Heart right ventricle (tissue), 16 donors: ENCODE data around the gene AMIGO3. TPM values are rescaled to one million over a fixed set of nuclear protein-coding genes. Genes with fewer than 3 reads are reported as not detected.

Source experiments
- ATAC-seq, 8 donors: fragments of 200-7000 bp; cut with Tn5 transposase; one replicate each; pipeline ENCODE4 v1.9.1; 2020; ENCODE audit warnings: mild to moderate bottlenecking in 8 of 8, moderate library complexity in 8 of 8, moderate number of reproducible peaks in 1 of 8
- DNase-seq, 2 donors: peaks; one replicate each; pipeline ENCODE4 v3.0.0-alpha.2; 2020
- H3K27ac ChIP-seq, 10 donors: fragments of 200-600 bp; sonication (generic) in 2 of 10; one replicate each; pipeline versions ENCODE4 v1.5.0 to v1.8.0; 2020 to 2022; ENCODE audit warnings: mild to moderate bottlenecking in 3 of 10
- H3K27me3 ChIP-seq, 7 donors: fragments of 200-600 bp; one replicate each; pipeline ENCODE4 v1.8.0; 2021 to 2022; ENCODE audit warnings: mild to moderate bottlenecking in 2 of 7
- H3K36me3 ChIP-seq, 9 donors: fragments of 200-600 bp; sonication (generic) in 1 of 9; one replicate each; pipeline versions ENCODE4 v1.5.0 to v1.8.0; 2020 to 2022; ENCODE audit warnings: mild to moderate bottlenecking in 2 of 9
- H3K4me1 ChIP-seq, 9 donors: fragments of 200-600 bp; sonication (generic) in 1 of 9; one replicate each; pipeline versions ENCODE4 v1.5.0 to v1.8.0; 2020 to 2022; ENCODE audit warnings: mild to moderate bottlenecking in 4 of 9
- H3K4me3 ChIP-seq, 10 donors: fragments of 200-600 bp; sonication (generic) in 2 of 10; one replicate each; pipeline versions ENCODE4 v1.5.0 to v1.8.0; 2020 to 2022; ENCODE audit warnings: mild to moderate bottlenecking in 7 of 10, moderate library complexity in 2 of 10
- H3K9me3 ChIP-seq, 11 donors: fragments of 200-600 bp in 10 of 11; sonication (generic) in 2 of 11; one replicate each; pipeline versions ENCODE4 v1.5.0 to v1.8.0; 2013 to 2022; ENCODE audit warnings: mild to moderate bottlenecking in 2 of 11, control low read depth in 1 of 11, moderate library complexity in 1 of 11
- CTCF ChIP-seq, 9 donors: fragments of 200-600 bp; sonication (generic) in 2 of 9; IDR thresholded peaks; one replicate each; pipeline versions ENCODE4 v1.5.0 to v1.8.0; 2021 to 2022; ENCODE audit warnings: antibody characterized with exemption in 9 of 9, mild to moderate bottlenecking in 5 of 9, moderate library complexity in 1 of 9
- WGBS, 2 donors: extraction: QIAGEN DNeasy Blood & Tissue Kit; methylation state at CpG; one replicate each; pipeline ENCODE4 v1.1.7; 2013; ENCODE audit warnings: inconsistent platforms in 1 of 2; 5-methylcytosine and 5-hydroxymethylcytosine counted together
- intact Hi-C, 10 donors: fragments of 100-400 bp; cut with DNase I; formaldehyde crosslinking; loops; one replicate each; pipeline versions ENCODE4 v1.11.1 to v1.14.2; 2022
- polyA plus RNA-seq, 2 donors: library from polyadenylated mRNA; stranded (reverse); fragments of 200-250 nt; gene quantifications; one replicate each; pipeline ENCODE4 v1.2.3, GENCODE V29; 2013
- total RNA-seq, 10 donors: library from RNA; stranded (reverse); fragmentation: NEBNext Ultra II Directional in 3 of 10; extraction: Animal tissue kit (Norgen Biotek cat#: 25700) in 3 of 10; gene quantifications; one replicate each; pipeline versions ENCODE4 v1.2.1 to v1.2.4, GENCODE V29; 2021 to 2023
- donor health status: Arrhythmogenic right ventricular cardiomyopathy.
- donor health status: ischemic (EF 13 %, LVEDD 7.1; RV severe dilation, severe dysfunction).
- donor health status: healthy with polysubstance abuse.
- donor health status: DM: no; HTN: yes; CAD: no.
- donor health status: DM: no; HTN: no; CAD: no.
- donor health status: ischemic (EF 25% LVEDD 6.9; RV normal size, moderate dysfunction).
- donor health status: ischemic (EF 25% LVEDD 5.7; RV mildly dilated, moderate dysfunction).
- donor health status: healthy.
- donor health status: DM: yes; HTN: yes; CAD: no.
- donor health status: Ischemic cardiomyopathy.
- donor health status: ischemic (EF 35%, LVEDD 5.7; RV mildly dilated, moderate dysfunction).
- donor health status: nonischemic (EF 11% LVEDD 7.7; RV severe dilation, severe dysfunction).
- donor health status: DM: yes; HTN: yes; CAD: no.
- donor health status: PGD.
- donor health status: ischemic (EF 29% LVEDD 5.4; RV normal size, mild dysfunction).
- donor health status: nonischemic (EF 23%, LVEDD 6.1; RV moderate dilation, normal function).

The AMIGO3 gene
- total and polyA plus RNA-seq, 12 donors = 0.09 to 2.1 (median 0.97) TPM; not detected in 8

- TF ChIP-seq CTCF (IDR thresholded peaks at IDR 0.05) = no peak
- peaks cover 5 to 25% (median 15%) of the 10 kb centered on the region in 9 donors for H3K4me1 ChIP-seq
- peaks cover 0 to 71% (median 8%) of the 10 kb centered on the region in 9 donors for H3K36me3 ChIP-seq
- H3K4me3 ChIP-seq = no peak overlapping the region
- no peaks in the 10 kb centered on the region for H3K9me3 ChIP-seq
- WGBS, 2 donors = 91 to 93% methylated on average over 13 of the region's 13 CpGs
- no peak for ATAC-seq
- H3K27ac ChIP-seq = no peak overlapping the region
- DNase-seq = no peak
- H3K27me3 ChIP-seq = no peaks in the 10 kb centered on the region
- intact Hi-C loops = no loop called here
Observed at GRCh38 chr3:49715611-49716121, 3.8 kb downstream of the AMIGO3 start.

- Histone ChIP-seq H3K27me3 (no peaks in the 10 kb centered on the region), H3K4me3 (no peak overlapping the region), H3K36me3 (peaks cover 0 to 68% (median 8%) of the 10 kb centered on the region in 9 donors), H3K27ac (no peak overlapping the region), H3K9me3 (no peaks in the 10 kb centered on the region), H3K4me1 (peaks cover 5 to 19% (median 14%) of the 10 kb centered on the region in 9 donors)
- DNase-seq (no peak), ATAC-seq (no peak)
- 88 to 91% methylated on average over 13 of the region's 13 CpGs for WGBS, 2 donors
- no peak for TF ChIP-seq CTCF (IDR thresholded peaks at IDR 0.05)
- intact Hi-C loops = no loop called here
Observed at GRCh38 chr3:49714728-49715550, 4.5 kb downstream of the AMIGO3 start.

GRCh38 chr3:49713336-49714105, 6.0 kb downstream of the AMIGO3 start:
- WGBS, 2 donors = 93% methylated on average over 25 of the region's 25 CpGs
- no peak for ATAC-seq
- DNase-seq = no peak
- no peaks in the 10 kb centered on the region for H3K9me3 ChIP-seq
- H3K4me3 ChIP-seq = no peak overlapping the region
- TF ChIP-seq CTCF (IDR thresholded peaks at IDR 0.05) = no peak
- peaks cover 0 to 4% (median 1%) of the 10 kb centered on the region in 9 donors for H3K4me1 ChIP-seq
- H3K27ac ChIP-seq = no peak overlapping the region
- peaks cover 0 to 74% (median 8%) of the 10 kb centered on the region in 9 donors for H3K36me3 ChIP-seq
- no peaks in the 10 kb centered on the region for H3K27me3 ChIP-seq
- intact Hi-C loops = no loop called here

- no peak for TF ChIP-seq CTCF (IDR thresholded peaks at IDR 0.05)
- H3K36me3 ChIP-seq = peaks cover 0 to 80% (median 8%) of the 10 kb centered on the region in 9 donors
- no peak for ATAC-seq
- H3K4me1 ChIP-seq = no peaks in the 10 kb centered on the region
- no peak overlapping the region for H3K4me3 ChIP-seq
- H3K27me3 ChIP-seq = no peaks in the 10 kb centered on the region
- no peak for DNase-seq
- no peak overlapping the region for H3K27ac ChIP-seq
- no peaks in the 10 kb centered on the region for H3K9me3 ChIP-seq
- intact Hi-C loops = no loop called here
- WGBS, 2 donors = 69 to 75% methylated on average over 7 of the region's 7 CpGs
Observed at GRCh38 chr3:49712631-49713317, 6.7 kb downstream of the AMIGO3 start.
